Lung (tissue), 12 donors: ENCODE results near the gene CLDND1. TPM values are rescaled to one million over a fixed set of nuclear protein-coding genes. Genes with fewer than 3 reads are reported as not detected.

Experiments used
- ATAC-seq: fragments of 200-7000 bp; cut with Tn5 transposase; one replicate; pipeline ENCODE4 v1.9.1; 2020; ENCODE audit warnings: moderate number of reproducible peaks; ENCODE audit not compliant: insufficient read depth, low FRiP score
- DNase-seq, 3 donors: peaks; one replicate each; pipeline ENCODE4 v3.0.0-alpha.2; 2013 to 2017
- H3K27ac ChIP-seq, 2 donors: one replicate each; pipeline ENCODE4 v1.5.1; 2013; ENCODE audit warnings: mild to moderate bottlenecking in 2 of 2, moderate library complexity in 2 of 2, control low read depth in 1 of 2, inconsistent platforms in 1 of 2, low read depth in 1 of 2, low read length in 1 of 2
- H3K27me3 ChIP-seq, 3 donors: one replicate each; pipeline ENCODE4 v1.5.1; 2013; ENCODE audit warnings: low read length in 2 of 3; ENCODE audit not compliant: control insufficient read depth in 3 of 3, insufficient read depth in 3 of 3
- H3K36me3 ChIP-seq, 4 donors: one replicate each; pipeline ENCODE4 v1.5.1; 2013; ENCODE audit warnings: low read length in 4 of 4, mild to moderate bottlenecking in 1 of 4, moderate library complexity in 1 of 4; ENCODE audit not compliant: control insufficient read depth in 4 of 4, insufficient read depth in 4 of 4
- H3K4me1 ChIP-seq, 5 donors: one replicate each; pipeline ENCODE4 v1.5.1; 2013; ENCODE audit warnings: low read length in 5 of 5, mild to moderate bottlenecking in 2 of 5, moderate library complexity in 1 of 5; ENCODE audit not compliant: control insufficient read depth in 5 of 5, insufficient read depth in 5 of 5
- H3K4me3 ChIP-seq: one replicate; pipeline ENCODE4 v1.5.1; 2013; ENCODE audit warnings: mild to moderate bottlenecking, control low read depth, moderate library complexity
- H3K9ac ChIP-seq, 2 donors: one replicate each; pipeline ENCODE4 v1.5.1; 2013; ENCODE audit warnings: low read length in 2 of 2, control low read depth in 1 of 2; ENCODE audit not compliant: insufficient read depth in 1 of 2
- H3K9me3 ChIP-seq, 4 donors: one replicate each; pipeline ENCODE4 v1.5.1; 2013; ENCODE audit warnings: low read length in 3 of 4, mild to moderate bottlenecking in 1 of 4, moderate library complexity in 1 of 4; ENCODE audit not compliant: control insufficient read depth in 4 of 4, insufficient read depth in 3 of 4
- CTCF ChIP-seq: IDR thresholded peaks from 2 replicates; pipeline ENCODE4 v1.5.1; 2012; ENCODE audit warnings: mild to moderate bottlenecking; ENCODE audit errors: control extremely low read depth, extremely low read depth
- WGBS, 2 donors: extraction: QIAGEN DNeasy Blood & Tissue Kit; methylation state at CpG; one replicate each; pipeline ENCODE4 v1.1.7; 2013; 5-methylcytosine and 5-hydroxymethylcytosine counted together
- polyA plus RNA-seq, 2 donors: library from polyadenylated mRNA; stranded (reverse); fragments of 200-250 nt; gene quantifications; one replicate each; pipeline ENCODE4 v1.2.1, GENCODE V29; 2013
- total RNA-seq, 2 donors: library from RNA; depleted of rRNA in 1 of 2; stranded (reverse); fragments of >200 nt in 1 of 2; gene quantifications; one replicate each; pipeline ENCODE4 v1.2.1, GENCODE V29; 2014 to 2021
- donor health status: control.
- donor health status: control.
- donor health status: Bipolar disorder and iron deficiency.
- donor health status: healthy.
- donor health status: DM: yes; HTN: yes; CAD: no.

Gene CLDND1
- total and polyA plus RNA-seq, 4 donors: 52.6 to 135 (median 70.4) TPM

DNA sequence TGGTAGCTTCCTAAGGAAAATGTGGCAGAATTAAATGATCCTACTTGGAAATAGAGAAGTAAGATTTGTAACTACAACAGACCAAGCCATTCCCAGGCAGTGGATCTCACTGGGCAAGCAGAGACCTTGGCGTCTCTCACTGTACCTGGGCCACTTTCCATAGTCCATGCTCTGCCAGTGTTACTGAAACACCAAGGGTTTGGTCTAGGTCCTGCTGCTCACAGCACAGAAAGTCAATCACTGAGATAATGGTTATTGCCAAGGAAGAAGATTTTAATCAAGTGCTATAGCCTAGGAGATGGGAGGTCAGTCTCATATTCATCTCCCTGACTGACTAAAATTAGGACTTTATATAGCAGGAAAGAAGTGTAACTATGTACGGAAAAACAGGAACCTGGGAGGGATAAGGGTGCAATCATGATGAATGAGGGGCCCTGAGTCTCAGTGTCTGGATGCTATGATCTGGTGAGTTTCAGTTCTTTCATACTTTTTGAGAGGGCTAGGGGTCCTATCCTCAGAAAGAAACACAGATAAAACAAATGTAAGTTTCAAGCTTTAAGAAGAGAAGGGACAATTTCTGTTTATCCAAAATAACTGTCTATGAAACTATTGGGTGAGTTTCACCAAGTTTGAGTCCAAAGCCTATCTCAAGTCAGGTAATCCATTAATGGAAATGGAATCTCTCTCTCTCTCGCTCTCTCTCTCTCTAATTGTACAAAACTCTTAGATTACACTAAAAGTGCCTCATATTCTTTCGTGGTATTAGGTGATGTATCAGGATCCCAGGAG, 29.7 kb upstream of the CLDND1 start:
- no peaks in the 10 kb centered on the region for H3K36me3 ChIP-seq
- no peaks in the 10 kb centered on the region for H3K27me3 ChIP-seq
- 80% methylated on average over 4 of the region's 4 CpGs for WGBS, 2 donors
- no peaks in the 10 kb centered on the region for H3K9me3 ChIP-seq
- H3K4me1 ChIP-seq: no peaks in the 10 kb centered on the region
- H3K9ac ChIP-seq: no peak overlapping the region
- DNase-seq (no peak), ATAC-seq (no peak)
- H3K27ac ChIP-seq: no peak overlapping the region
- no peak for TF ChIP-seq CTCF
- no peak overlapping the region for H3K4me3 ChIP-seq

GRCh38 chr3:98551754-98552153, 29.1 kb upstream of the CLDND1 start:
- Histone ChIP-seq H3K9me3 (no peaks in the 10 kb centered on the region), H3K4me3 (no peak overlapping the region), H3K9ac (no peak overlapping the region), H3K4me1 (no peaks in the 10 kb centered on the region), H3K27ac (no peak overlapping the region), H3K27me3 (no peaks in the 10 kb centered on the region), H3K36me3 (no peaks in the 10 kb centered on the region)
- ATAC-seq (no peak), DNase-seq (no peak)
- no peak for TF ChIP-seq CTCF
- 65 to 75% methylated on average over 3 of the region's 3 CpGs for WGBS, 2 donors

GRCh38 chr3:98551236-98551635, 28.5 kb upstream of the CLDND1 start:
- Histone ChIP-seq H3K9me3 (no peaks in the 10 kb centered on the region), H3K4me3 (no peak overlapping the region), H3K27me3 (no peaks in the 10 kb centered on the region), H3K9ac (no peak overlapping the region), H3K27ac (no peak overlapping the region), H3K36me3 (no peaks in the 10 kb centered on the region), H3K4me1 (no peaks in the 10 kb centered on the region)
- TF ChIP-seq CTCF: no peak
- 83 to 85% methylated on average over 2 of the region's 2 CpGs for WGBS, 2 donors
- ATAC-seq (no peak), DNase-seq (no peak)

DNA sequence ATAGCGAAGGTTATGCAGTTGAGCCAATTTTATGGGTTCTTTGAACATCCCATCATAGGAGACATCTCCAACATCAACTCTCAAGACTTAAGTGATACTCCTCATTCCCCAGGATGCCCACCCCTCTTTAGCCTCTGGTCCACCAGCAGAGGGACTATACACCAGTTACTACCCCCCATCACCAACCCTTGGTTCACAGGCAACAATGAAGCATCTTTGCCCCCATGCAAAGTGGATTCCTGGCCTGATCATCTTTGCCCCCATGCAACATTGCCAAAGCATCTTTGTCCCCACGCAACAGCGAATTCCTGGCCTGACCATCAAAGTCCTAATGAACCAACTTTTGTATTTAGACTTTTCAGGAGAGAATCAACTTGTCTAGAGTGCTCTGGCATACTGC, 28.1 kb upstream of the CLDND1 start:
- H3K27me3 ChIP-seq: no peaks in the 10 kb centered on the region
- H3K27ac ChIP-seq: no peak overlapping the region
- DNase-seq: no peak
- TF ChIP-seq CTCF: no peak
- H3K9me3 ChIP-seq: no peaks in the 10 kb centered on the region
- H3K36me3 ChIP-seq: no peaks in the 10 kb centered on the region
- no peak overlapping the region for H3K9ac ChIP-seq
- no peaks in the 10 kb centered on the region for H3K4me1 ChIP-seq
- no peak overlapping the region for H3K4me3 ChIP-seq
- 68 to 87% methylated on average over 3 of the region's 3 CpGs for WGBS, 2 donors
- ATAC-seq: no peak
